ENCODE measurements around the gene GOLGB1.

GRCh38 chr3:121750087-121750415, 510 bp upstream of the GOLGB1 start:
- TF ChIP-seq HIC1 (tag by site-specific recombination; IDR thresholded peaks at IDR 0.05) = no peak
- no peak for TF ChIP-seq CTCF (tag by site-specific recombination; IDR thresholded peaks at IDR 0.05)
- no peak for TF ChIP-seq ZNF184 (tag by site-specific recombination; IDR thresholded peaks at IDR 0.05)
- TF ChIP-seq SCRT2 (tag by site-specific recombination; IDR thresholded peaks at IDR 0.05) = no peak
- no peak for TF ChIP-seq RBAK (tag by site-specific recombination; IDR thresholded peaks at IDR 0.05)
- TF ChIP-seq ZNF426 (tag by site-specific recombination; IDR thresholded peaks at IDR 0.05) = no peak
- no peak for TF ChIP-seq ZBTB11 (tag by site-specific recombination; conservative IDR thresholded peaks at IDR 0.05; ENCODE audit: low read depth)
- no peak for TF ChIP-seq ZNF362 (tag by site-specific recombination; IDR thresholded peaks at IDR 0.05)
- TF ChIP-seq ZNF112 (tag by site-specific recombination; IDR thresholded peaks at IDR 0.05) = no peak
- TF ChIP-seq YY1 (tag by site-specific recombination; IDR thresholded peaks at IDR 0.05) = no peak
- no peak for TF ChIP-seq ZNF19 (tag by site-specific recombination; IDR thresholded peaks at IDR 0.05; ENCODE audit: low read depth)
- TF ChIP-seq ATF2 (tag by site-specific recombination; IDR thresholded peaks at IDR 0.05; ENCODE audit: low read depth) = no peak
- no peak for TF ChIP-seq ZNF121 (tag by site-specific recombination; IDR thresholded peaks at IDR 0.05)

Data from HEK293 (cell line).